ENCODE data around the gene ZCCHC2. TPM values are rescaled to one million over a fixed set of nuclear protein-coding genes. Genes with fewer than 3 reads are reported as not detected.
A peak's percentile ranks its signal among the peaks of the same experiment; 100 is the strongest.

The ZCCHC2 gene
- total and polyA plus RNA-seq, 2 of the 13 experiments (the other 11 are each of a cell fraction or from before 2014, with no cell fraction given): 62.5 to 76.1 TPM

DNA sequence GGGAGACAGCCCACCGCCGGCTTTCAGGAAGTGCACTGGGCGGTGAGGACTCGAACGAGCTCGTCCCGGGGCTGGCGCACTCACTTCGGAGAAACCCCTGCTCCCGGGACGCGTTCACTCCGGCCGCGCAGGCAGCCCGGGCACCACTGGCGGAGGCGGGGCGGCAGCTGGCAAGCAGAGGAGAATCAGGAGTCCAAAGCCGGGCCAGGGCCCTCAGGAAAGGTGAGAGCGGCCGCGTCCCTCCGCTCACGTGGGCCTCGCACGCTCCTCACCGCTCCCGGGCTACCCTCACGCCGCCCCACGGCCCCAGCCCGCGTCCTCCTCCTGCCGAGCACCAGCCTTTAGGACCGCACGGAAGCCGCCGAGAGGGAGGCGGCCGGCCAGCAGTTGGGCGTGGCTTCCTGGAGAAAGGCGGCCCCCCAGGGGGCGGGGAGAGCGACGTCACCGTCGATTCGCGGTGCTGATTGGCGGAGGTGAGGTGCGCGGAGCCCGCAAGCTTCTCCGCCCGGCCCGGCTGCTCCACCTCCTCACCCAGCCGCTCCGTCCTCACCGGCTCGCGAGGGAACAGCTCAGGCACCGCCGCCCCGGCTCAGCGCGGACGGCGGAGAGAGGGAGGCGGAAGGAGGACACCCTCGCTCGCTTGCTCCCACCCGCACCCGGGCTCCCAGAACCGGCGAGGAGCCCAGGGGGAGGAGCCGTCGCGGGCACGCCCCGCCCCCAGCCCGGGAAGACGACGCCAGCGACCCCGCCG lies at the start of gene ZCCHC2 (continued):
- TF ChIP-seq AHR (CRISPR knock-in tag; IDR thresholded peaks at IDR 0.05) (peak; percentile 89; the same call in 1 of the 2 replicates), ZNF772 (CRISPR knock-in tag; IDR thresholded peaks at IDR 0.05) (peak; percentile 97), PCBP1 (IDR thresholded peaks at IDR 0.05; ENCODE audit: borderline replicate concordance, low read depth, low read length) (peak; percentile 75; the same call in 1 of the 2 replicates), ZFX (CRISPR knock-in tag; IDR thresholded peaks at IDR 0.05; ENCODE audit: low read depth) (peak; percentile 94), RFXAP (CRISPR knock-in tag; IDR thresholded peaks at IDR 0.05; ENCODE audit: borderline replicate concordance) (peak; percentile 93), REPIN1 (CRISPR knock-in tag; IDR thresholded peaks at IDR 0.05; ENCODE audit: borderline replicate concordance, low read depth) (peak; percentile 89; the same call in 1 of the 2 replicates), ZNF75D (CRISPR knock-in tag; IDR thresholded peaks at IDR 0.05; ENCODE audit: borderline replicate concordance) (peak; percentile 70; the same call in 1 of the 2 replicates), ADNP (CRISPR knock-in tag; IDR thresholded peaks at IDR 0.05) (no peak), CCAR2 (optimal IDR thresholded peaks at IDR 0.05; ENCODE audit: low read depth, low read length) (no peak), ZNF296 (CRISPR knock-in tag; conservative IDR thresholded peaks at IDR 0.05) (no peak; the same call in 1 of the 2 replicates), RAD51 (IDR thresholded peaks at IDR 0.05; ENCODE audit: borderline replicate concordance) (no peak), ZNF430 (CRISPR knock-in tag; IDR thresholded peaks at IDR 0.05) (peak; percentile 89; the same call in 1 of the 2 replicates), TP53 (CRISPR knock-in tag; conservative IDR thresholded peaks at IDR 0.05) (no peak), ERF (CRISPR knock-in tag; IDR thresholded peaks at IDR 0.05) (peak; percentile 76), EHMT2 (IDR thresholded peaks at IDR 0.05; ENCODE audit: borderline replicate concordance, low read depth, low read length) (no peak)
- TF ChIP-seq, protein P1, sequence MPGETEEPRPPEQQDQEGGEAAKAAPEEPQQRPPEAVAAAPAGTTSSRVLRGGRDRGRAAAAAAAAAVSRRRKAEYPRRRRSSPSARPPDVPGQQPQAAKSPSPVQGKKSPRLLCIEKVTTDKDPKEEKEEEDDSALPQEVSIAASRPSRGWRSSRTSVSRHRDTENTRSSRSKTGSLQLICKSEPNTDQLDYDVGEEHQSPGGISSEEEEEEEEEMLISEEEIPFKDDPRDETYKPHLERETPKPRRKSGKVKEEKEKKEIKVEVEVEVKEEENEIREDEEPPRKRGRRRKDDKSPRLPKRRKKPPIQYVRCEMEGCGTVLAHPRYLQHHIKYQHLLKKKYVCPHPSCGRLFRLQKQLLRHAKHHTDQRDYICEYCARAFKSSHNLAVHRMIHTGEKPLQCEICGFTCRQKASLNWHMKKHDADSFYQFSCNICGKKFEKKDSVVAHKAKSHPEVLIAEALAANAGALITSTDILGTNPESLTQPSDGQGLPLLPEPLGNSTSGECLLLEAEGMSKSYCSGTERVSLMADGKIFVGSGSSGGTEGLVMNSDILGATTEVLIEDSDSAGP (CRISPR knock-in tag; IDR thresholded peaks at IDR 0.05; ENCODE audit: borderline replicate concordance): peak; percentile 97
- TF ChIP-seq, protein P2, sequence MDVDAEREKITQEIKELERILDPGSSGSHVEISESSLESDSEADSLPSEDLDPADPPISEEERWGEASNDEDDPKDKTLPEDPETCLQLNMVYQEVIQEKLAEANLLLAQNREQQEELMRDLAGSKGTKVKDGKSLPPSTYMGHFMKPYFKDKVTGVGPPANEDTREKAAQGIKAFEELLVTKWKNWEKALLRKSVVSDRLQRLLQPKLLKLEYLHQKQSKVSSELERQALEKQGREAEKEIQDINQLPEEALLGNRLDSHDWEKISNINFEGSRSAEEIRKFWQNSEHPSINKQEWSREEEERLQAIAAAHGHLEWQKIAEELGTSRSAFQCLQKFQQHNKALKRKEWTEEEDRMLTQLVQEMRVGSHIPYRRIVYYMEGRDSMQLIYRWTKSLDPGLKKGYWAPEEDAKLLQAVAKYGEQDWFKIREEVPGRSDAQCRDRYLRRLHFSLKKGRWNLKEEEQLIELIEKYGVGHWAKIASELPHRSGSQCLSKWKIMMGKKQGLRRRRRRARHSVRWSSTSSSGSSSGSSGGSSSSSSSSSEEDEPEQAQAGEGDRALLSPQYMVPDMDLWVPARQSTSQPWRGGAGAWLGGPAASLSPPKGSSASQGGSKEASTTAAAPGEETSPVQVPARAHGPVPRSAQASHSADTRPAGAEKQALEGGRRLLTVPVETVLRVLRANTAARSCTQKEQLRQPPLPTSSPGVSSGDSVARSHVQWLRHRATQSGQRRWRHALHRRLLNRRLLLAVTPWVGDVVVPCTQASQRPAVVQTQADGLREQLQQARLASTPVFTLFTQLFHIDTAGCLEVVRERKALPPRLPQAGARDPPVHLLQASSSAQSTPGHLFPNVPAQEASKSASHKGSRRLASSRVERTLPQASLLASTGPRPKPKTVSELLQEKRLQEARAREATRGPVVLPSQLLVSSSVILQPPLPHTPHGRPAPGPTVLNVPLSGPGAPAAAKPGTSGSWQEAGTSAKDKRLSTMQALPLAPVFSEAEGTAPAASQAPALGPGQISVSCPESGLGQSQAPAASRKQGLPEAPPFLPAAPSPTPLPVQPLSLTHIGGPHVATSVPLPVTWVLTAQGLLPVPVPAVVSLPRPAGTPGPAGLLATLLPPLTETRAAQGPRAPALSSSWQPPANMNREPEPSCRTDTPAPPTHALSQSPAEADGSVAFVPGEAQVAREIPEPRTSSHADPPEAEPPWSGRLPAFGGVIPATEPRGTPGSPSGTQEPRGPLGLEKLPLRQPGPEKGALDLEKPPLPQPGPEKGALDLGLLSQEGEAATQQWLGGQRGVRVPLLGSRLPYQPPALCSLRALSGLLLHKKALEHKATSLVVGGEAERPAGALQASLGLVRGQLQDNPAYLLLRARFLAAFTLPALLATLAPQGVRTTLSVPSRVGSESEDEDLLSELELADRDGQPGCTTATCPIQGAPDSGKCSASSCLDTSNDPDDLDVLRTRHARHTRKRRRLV (CRISPR knock-in tag; IDR thresholded peaks at IDR 0.05): peak; percentile 87
- TF ChIP-seq, protein P3, sequence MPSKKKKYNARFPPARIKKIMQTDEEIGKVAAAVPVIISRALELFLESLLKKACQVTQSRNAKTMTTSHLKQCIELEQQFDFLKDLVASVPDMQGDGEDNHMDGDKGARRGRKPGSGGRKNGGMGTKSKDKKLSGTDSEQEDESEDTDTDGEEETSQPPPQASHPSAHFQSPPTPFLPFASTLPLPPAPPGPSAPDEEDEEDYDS (CRISPR knock-in tag; IDR thresholded peaks at IDR 0.05): peak; percentile 94
- TF ChIP-seq, protein P4, sequence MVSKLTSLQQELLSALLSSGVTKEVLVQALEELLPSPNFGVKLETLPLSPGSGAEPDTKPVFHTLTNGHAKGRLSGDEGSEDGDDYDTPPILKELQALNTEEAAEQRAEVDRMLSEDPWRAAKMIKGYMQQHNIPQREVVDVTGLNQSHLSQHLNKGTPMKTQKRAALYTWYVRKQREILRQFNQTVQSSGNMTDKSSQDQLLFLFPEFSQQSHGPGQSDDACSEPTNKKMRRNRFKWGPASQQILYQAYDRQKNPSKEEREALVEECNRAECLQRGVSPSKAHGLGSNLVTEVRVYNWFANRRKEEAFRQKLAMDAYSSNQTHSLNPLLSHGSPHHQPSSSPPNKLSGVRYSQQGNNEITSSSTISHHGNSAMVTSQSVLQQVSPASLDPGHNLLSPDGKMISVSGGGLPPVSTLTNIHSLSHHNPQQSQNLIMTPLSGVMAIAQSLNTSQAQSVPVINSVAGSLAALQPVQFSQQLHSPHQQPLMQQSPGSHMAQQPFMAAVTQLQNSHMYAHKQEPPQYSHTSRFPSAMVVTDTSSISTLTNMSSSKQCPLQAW (CRISPR knock-in tag; IDR thresholded peaks at IDR 0.05): 0 out of 2 replicates have a peak, but pooled peaks have one; percentile 62
- TF ChIP-seq, protein P5, sequence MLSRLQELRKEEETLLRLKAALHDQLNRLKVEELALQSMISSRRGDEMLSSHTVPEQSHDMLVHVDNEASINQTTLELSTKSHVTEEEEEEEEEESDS (CRISPR knock-in tag; IDR thresholded peaks at IDR 0.05; ENCODE audit: borderline replicate concordance): 0 out of 2 replicates have a peak, but pooled peaks have one; percentile 67
